NB4 (cell line): ENCODE measurements around the gene NR6A1.

Experiments
- DNase-seq: peaks from one replicate; pipeline ENCODE4 v3.0.0; 2010; ENCODE audit warnings: low read depth
- H3K4me3 ChIP-seq: one replicate; pipeline ENCODE4 v1.5.1; 2011; ENCODE audit warnings: mild to moderate bottlenecking, low read depth, low read length, moderate library complexity
- MYC ChIP-seq: IDR thresholded peaks from 2 replicates; pipeline ENCODE4 v1.6.1; 2011; ENCODE audit warnings: low read depth, low read length
- POLR2A ChIP-seq: IDR thresholded peaks from 2 replicates; pipeline ENCODE4 v1.6.1; 2011; ENCODE audit warnings: mild to moderate bottlenecking; ENCODE audit not compliant: insufficient read length; ENCODE audit errors: extremely low read depth
- TF ChIP-seq, protein P1 (sequence below): IDR thresholded peaks from 2 replicates; pipeline ENCODE4 v1.6.1; 2011; ENCODE audit warnings: low read depth, low read length
- TF ChIP-seq, protein P2 (sequence below): IDR thresholded peaks from one replicate; pipeline ENCODE4 v1.5.1; 2012; ENCODE audit warnings: low read depth, low read length

The NR6A1 gene

DNA sequence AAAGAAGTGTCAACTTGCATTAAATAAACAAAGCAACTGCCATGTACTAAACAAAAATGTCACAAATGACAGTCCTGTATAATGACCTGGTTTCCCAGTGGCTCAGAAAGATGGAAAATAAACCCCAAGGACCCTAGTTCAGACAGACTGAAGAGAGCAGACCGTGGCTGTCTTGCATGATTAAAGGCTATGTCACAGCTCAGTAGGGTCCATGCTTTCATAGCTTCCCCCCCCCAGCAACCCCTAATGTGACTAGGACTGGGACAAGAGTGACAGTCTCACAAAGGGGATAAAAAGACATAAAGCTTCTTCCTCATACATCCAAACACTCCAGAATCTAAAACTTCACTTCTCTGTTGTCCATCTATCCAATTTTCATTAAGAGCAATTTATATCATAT lies 113.6 kb downstream of the NR6A1 start:
- H3K4me3 ChIP-seq: no peak overlapping the region
- TF ChIP-seq, protein P1, sequence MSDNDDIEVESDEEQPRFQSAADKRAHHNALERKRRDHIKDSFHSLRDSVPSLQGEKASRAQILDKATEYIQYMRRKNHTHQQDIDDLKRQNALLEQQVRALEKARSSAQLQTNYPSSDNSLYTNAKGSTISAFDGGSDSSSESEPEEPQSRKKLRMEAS: no peak
- TF ChIP-seq, protein P2, sequence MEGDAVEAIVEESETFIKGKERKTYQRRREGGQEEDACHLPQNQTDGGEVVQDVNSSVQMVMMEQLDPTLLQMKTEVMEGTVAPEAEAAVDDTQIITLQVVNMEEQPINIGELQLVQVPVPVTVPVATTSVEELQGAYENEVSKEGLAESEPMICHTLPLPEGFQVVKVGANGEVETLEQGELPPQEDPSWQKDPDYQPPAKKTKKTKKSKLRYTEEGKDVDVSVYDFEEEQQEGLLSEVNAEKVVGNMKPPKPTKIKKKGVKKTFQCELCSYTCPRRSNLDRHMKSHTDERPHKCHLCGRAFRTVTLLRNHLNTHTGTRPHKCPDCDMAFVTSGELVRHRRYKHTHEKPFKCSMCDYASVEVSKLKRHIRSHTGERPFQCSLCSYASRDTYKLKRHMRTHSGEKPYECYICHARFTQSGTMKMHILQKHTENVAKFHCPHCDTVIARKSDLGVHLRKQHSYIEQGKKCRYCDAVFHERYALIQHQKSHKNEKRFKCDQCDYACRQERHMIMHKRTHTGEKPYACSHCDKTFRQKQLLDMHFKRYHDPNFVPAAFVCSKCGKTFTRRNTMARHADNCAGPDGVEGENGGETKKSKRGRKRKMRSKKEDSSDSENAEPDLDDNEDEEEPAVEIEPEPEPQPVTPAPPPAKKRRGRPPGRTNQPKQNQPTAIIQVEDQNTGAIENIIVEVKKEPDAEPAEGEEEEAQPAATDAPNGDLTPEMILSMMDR: no peak
- TF ChIP-seq POLR2A (no peak), MYC (no peak)
- DNase-seq: peak; percentile 9

DNA sequence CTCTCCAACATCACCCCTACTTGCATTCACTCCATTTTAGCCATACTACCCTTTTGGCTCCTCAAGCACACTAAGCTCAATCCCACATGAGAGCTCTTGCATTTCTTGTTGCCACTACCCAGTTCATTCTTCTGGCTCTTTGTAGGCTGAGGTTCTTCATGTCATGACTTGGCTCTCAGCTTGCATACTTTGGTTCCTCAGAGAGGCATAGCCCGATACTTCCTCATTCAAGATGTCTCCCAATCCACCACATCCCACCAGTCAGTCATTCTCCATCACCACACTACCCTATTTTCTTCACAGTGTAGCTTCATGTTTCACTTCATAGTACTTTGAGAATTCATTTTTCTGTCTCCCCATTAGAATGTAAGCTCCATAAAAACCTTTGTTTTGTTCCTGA lies 116.7 kb downstream of the NR6A1 start:
- no peak overlapping the region for H3K4me3 ChIP-seq
- TF ChIP-seq POLR2A: no peak
- no peak for TF ChIP-seq MYC
- TF ChIP-seq, protein P1: no peak
- TF ChIP-seq, protein P2: no peak
- DNase-seq: peak; percentile 54

DNA sequence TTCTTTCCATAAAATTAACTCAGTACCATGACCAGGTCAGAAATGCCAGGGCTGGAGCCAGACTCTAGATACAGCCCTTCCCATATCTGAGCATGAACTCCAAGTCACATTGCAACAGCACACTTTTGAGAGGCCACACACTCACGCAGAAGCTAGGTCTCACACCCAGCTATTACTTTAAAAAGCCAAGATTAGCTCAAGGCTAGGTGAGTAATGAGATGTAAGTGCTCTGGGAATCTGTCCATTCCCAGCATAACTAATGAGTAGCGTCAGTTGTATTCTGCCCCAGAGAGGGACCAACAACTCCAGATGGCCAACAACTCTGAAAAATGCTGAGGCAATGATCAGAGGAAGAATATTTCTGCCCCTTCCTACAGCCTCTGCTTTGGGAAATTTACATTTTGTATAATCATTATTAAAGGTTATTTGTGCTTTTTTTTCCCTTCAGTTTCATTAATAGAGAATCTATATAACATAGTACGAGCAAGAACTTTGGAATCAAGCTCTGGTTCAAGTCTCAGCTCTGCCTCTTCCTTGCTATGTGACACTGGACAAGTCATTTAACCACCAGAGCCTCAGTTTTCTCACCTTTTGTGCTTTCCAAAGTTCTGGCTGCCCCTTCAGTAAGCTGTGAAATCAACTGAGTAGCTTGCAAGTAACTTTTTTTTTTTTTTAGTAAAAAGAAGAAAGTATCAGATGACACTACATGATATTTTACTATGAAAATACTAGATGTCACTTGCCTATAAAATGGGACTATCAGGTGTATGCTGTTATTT lies 118.3 kb downstream of the NR6A1 start:
- TF ChIP-seq, protein P2: no peak
- TF ChIP-seq, protein P1: no peak
- TF ChIP-seq POLR2A (no peak), MYC (no peak)
- DNase-seq: no peak

DNA sequence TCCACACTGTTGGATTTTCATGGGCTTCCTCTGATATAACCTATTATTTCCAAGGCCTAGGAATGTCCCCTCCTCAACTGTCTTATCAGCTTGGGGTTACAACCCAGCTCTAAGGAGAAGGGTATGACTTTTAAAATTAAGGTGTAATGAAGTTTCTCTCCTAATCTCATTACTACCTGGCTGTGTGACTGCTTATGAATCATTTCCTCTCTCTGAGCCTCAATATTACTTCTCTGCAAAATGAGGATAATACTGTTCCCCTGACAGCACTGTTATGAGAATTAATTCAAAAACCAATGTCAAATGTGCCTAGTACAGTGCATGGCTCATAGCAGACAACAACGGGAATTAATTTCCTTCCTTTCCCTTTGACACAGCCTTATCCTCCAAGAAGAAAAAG lies 118.9 kb downstream of the NR6A1 start:
- TF ChIP-seq, protein P2: no peak
- no peak for TF ChIP-seq POLR2A
- TF ChIP-seq, protein P1: no peak
- TF ChIP-seq MYC: no peak
- no peak overlapping the region for H3K4me3 ChIP-seq
- DNase-seq: no peak

More for the DNA sequence above, 118.3 kb downstream of the NR6A1 start:
- H3K4me3 ChIP-seq: no peak overlapping the region

DNA sequence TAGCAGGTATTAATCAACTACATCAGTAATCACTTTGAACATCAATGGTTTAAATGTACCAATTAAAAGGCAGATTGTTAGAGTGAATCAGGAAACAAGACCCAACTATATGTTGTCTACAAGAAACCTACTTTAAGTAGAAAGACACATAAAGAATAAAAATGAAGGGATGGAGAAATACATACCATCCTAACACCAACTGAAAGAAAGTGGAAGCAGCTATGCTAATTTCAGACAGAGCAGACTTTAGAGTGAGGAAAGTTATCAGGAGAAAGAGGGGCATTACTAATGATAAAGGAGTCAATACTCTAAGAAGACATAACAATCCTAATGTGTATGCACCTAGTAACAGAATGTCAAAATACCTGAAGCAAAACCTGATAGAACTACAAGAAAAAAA lies 125.8 kb downstream of the NR6A1 start:
- TF ChIP-seq POLR2A: no peak
- TF ChIP-seq MYC: no peak
- TF ChIP-seq, protein P1: no peak
- TF ChIP-seq, protein P2: no peak
- H3K4me3 ChIP-seq: no peak overlapping the region
- no peak for DNase-seq

DNA sequence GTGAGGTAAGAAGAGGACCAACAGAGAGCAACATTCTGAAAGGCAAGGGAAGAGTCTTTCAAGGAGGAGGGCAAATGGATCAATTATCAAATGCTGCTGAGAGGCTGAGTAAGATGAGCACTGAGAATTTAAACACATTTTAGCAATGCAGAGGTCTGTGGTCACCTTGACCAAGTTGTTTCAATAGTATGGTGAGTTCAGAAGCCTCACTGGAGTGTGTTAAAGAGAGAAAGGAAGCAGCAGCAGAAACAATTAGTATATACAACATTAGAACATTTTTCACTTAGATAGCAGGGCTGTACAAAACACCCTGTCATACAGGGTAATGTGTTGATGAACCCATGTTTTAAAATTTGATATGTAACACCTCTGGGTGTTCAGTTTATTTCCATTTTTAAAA lies 131.5 kb downstream of the NR6A1 start:
- TF ChIP-seq, protein P2: no peak
- TF ChIP-seq POLR2A: no peak
- TF ChIP-seq, protein P1: no peak
- TF ChIP-seq MYC: no peak
- H3K4me3 ChIP-seq: no peak overlapping the region
- no peak for DNase-seq
